ENCODE measurements around the gene NMBR.
"Not testable (repeated sequence)": the region's sequence is repeated elsewhere in the genome, so short reads cannot be mapped to it uniquely, and the experiment has no call there.

Gene NMBR

DNA sequence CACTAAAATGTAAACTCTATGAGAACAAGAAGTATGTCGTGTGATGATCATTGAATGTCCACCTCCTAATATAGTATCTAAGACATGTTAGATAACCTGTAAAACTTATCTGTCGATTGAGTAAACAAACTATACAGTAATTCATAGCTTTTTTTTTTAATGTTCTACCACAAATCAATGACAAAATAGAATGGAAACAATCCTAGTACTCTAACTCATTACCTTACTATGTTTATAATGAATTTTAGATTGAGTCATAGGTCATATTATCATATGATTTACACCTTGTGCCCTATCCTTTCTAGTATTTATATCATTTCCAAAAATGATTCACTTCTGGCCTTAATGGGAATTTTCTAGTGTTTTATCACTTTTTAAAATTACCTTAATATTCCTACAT is 6.3 kb upstream of the NMBR start:
- no peak for DNase-seq

DNA sequence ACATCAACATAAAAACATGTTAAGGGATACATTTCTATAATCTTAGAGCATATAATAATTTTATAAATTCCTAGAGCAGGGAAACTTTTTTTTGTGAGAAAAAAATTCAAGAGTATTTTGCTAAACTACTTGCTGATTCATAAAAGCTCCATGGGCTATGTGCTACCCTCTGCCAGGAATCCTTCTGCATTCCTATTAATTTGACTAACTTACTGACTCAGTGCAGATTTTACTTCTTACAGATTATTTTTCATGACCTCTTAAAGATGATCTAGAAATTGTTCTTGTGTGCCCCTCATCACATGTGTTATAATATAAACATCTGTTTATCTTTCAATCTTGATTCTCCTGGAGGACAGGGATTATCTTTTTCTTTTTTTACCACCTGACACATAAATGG is 5.8 kb upstream of the NMBR start:
- DNase-seq: no peak

DNA sequence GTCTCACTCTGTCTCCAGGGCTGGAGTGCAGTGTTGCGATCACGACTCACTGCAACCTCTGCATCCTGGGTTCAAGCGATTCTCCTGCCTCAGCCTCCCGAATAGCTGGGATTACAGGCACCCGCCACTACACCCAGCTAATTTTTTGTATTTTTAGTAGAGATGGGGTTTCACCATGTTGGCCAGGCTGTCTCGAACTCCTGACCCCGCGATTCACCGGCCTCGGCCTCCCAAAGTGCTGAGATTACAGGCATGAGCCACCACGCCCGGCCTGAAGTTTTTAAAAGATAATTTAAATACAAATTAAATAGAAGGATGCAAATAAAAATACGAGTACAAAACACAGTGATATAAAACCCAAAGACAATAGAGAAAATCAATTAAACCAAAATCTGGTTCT is 5.4 kb downstream of the NMBR start:
- not testable (repeated sequence) for DNase-seq

DNA sequence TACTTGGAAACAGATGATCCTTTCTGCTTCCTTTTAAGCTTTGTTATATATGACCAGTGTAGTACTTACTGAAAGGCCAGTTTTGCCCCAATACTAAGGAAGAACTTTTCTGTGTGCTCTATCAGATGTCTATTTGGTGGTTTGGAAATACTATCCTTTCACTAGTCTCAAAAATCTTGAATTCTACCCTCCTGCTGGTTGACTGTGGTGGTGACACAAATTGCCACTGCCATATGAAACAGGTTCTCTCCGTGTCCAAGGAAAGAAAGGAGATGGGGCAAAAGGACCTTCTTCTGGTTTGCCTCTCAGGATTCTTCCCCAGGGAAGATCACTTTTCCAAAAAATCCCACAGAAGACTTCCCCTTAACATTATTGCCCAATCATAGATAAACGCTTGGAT is 8.0 kb downstream of the NMBR start:
- DNase-seq: no peak

DNA sequence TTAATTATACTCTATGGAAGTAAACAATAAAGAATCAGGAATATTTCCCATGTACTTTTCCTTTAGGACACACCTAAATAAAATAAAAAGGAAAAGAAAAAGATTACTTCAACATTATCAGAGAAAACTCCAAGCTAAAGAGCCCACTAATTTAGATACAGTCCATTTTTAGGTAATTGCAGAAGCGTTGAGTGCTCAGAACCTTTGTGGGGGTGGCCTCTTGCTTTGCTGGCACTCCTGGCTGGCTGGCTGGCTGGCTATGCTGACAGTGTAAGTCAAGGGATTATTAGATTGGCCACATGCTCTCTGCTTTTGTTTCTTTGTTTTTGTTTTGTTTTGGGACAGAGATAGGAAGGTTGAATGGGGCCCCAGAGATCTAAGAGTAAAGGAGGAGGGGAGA is 14.3 kb downstream of the NMBR start, which contains the start of gene GJE1:
GJE1 (plus strand) TSS at position 301 of the 400 bp plus-strand sequence. CDS start 234 bp downstream, outside the sequence.
- DNase-seq: no peak

DNA sequence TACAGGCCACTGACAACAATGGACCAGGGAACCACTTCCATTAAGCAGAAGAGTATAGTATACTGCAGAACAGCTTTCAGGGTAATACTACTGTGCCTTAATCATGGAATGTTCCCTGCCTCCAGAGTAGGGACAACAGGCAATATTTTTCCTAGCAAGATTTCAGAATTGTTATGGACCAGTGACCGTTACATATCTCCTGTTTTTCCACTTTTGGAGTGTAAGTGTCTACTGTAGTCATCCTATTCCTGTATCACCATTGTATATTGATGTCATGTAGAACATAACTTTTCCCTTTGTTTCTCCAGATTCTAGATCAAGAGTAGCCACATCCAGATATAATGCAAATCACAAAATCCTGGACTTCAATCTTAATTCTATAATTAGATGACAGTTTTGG is 16.1 kb downstream of the NMBR start:
- no peak for DNase-seq

DNA sequence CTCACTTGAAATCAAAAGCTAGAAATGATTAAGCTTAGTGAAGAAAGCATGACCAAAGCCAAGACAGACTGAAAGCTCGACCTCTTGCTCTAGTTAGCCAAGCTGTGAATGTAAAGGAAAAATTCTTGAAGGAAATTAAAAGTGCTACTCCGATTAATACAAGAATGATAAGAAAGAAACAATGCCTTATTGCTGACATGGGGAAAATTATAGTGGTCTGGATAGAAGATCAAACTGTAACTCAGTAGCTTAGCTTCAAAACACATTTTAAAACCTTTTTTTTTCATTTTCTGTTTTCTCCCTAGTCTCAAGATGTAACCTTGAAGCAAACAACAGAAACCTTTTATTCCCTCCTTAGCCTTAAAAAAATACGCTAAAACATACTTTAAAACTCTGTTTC is 25.6 kb downstream of the NMBR start:
- no peak for DNase-seq

DNA sequence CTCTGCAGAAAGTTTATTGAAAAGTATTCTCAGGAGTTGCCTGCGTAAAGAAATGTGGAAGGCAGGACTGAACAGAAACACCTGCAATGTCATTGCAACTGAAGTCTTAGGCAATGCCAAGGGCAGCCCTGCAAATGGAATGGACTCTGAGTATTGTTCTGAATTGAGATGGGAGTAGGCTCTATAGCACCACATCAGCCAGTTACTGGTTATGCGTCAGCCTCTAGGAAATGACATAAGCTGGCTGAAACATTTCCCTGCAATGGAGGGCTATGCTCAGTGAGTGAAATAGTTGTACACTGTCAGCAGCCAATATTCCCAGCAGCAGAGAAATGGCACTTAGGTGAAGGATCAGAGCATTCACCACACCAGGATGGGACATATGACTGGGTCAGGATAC is 28.0 kb downstream of the NMBR start:
- DNase-seq: no peak

DNA sequence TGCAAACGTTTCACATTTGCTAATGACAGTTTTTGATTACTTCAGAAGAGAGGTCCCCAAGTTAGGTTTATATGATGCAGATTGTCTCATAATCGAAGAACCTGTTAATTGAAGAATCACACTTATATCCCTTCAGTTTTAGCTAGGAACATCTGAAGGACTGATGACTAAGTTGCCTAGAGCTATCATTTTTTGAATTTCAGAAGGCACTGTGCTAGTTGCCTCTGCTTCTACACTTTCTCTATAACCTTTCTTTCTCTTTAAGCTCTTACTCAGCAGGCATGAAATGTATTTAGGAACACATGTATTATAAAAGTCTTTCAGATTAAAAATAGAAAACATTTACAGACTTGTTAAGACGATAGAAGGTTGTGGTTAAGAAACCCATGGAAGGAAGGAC is 28.6 kb downstream of the NMBR start:
- DNase-seq: no peak

DNA sequence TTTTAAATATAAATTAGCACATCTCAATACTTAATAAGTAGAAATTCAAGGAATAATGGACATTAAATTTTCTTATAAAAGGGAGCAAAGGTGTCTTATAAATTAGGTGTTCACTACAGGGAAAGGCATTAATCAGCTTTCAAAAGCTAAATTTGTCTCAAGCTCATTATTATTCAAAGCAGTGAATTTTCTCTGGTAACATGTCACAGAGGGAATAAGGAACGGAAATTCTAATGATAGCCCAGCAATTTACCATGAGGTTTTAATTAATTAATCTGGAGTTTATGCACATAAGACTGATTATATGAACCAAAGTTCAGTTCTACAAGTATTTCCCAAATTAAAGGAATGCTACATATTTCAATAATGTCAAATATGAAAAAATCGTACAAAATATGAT is 29.6 kb downstream of the NMBR start:
- DNase-seq: no peak

DNA sequence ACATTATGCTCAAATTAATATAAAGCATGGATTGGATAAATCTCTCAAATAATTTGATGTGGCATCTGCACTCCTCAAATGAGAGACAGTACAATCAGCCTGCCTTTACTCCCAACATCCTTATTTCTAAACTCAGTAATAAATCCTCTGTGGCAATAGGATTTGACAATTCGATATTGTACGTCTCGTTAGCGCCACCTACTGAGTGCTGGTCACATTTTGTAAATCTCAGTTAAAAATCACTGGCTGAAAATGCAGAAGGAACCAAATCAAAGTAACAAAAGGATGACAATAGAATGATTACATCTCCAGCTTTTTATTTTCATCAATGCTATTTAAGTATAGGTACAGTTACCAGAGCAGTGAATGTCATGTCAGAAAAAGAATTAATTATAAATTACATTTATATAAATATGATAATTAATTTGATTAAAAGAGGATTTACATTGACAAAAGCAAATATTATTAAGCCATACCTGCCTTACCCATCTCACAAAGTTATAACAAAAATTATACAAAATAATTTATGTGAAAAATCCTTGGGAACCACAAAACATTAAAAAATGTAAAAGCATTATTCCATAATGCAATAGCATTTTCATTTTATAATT is 34.4 kb downstream of the NMBR start:
- peak; percentile 73 for DNase-seq

DNA sequence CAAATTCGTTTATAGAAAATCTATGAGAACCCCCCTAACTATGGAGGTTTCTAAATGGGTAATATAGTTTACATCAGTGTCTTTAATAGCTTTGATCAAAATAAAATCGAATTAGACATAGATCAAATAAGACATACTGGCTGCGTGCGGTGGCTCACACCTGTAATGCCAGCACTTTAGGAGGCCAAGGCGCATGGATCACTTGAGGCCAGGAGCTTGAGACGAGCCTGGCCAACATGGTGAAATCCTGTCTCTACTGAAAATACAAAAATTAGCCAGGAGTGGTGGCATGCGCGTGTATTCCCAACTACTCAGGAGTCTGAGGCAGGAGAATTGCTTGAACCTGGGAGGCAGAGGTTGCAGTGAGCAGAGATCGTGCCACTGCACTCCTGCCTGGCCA is 36.1 kb downstream of the NMBR start:
- DNase-seq: not testable (repeated sequence)

DNA sequence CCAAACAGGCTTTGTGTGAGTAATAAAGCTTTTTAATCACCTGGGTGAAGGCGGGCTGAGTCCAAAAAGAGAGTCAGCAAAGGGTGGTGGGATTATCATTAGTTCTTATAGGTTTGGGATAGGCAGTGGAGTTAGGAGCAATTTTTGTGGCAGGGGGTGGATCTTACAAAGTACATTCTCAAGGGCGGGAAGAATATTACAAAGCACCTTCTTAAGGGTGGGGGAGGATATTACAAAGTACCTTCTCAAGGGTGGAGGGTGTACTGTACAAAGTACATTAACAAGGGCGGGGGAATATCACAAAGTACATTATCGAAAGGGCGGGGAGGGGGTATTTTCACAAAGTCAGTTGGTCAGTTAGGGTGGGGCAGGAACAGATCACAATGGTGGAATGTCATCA is 42.1 kb downstream of the NMBR start:
- not testable (repeated sequence) for DNase-seq

DNA sequence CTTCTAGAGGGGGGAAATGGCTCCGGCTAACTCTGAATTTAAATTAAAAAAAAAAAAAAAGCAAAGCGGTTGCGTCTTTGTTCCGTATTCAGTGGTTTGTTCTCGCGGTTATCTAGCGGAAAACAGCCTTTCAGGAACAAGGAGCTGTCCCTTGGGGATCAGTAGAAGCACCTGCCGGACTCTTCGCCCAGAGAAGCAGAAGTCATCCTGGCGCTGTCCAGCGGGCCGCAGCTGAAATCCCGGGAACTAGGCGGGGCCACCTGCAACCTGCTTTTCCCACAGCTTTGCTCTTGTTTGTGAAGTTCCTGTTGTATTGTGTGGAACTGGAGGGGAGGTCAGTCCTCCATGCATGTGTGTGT is 58.1 kb downstream of the NMBR start:
- no peak for DNase-seq

DNA sequence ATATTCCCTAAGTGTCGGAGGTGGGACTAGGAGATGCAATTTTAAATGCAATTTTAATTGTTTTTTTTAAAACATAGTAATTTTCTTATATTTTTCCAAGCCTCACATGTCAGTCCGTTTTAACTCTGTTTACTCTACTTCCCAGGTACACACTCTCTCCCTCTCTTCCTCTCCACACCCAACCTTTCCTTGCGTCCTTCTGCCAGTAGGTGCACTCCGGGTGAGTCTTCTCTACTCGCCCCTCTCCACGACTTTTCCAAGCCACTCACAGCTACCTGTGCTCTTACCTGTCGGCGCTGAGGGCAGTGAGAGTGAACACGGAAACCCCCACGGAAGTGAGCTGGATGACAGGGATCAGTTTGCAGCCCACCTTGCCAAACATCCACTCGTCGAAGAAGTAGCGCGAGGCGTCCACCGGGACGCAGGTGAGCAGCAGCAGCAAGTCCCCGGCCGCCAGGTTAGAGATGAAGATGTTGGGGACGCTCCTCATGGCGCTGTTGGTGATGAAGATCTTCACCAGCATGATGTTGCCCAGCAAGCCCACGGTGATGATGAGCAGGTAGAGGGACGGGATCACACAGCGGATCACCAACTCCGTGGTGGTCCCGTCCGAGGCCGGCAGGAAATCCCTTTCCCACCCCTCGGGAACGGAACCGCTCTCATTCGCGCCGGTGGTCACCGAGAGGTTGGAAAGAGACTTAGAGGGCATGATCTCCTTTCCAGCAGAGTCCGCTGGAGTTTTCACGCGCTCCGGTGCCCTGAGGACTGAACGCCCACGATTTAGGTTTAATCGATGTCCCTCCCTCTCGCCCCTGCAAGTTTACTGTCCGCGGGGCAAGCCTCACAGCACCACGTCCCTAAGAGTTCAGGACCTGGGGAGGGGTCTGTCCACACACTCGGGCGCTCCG is 58.7 kb downstream of the NMBR start:
- DNase-seq: no peak

DNA sequence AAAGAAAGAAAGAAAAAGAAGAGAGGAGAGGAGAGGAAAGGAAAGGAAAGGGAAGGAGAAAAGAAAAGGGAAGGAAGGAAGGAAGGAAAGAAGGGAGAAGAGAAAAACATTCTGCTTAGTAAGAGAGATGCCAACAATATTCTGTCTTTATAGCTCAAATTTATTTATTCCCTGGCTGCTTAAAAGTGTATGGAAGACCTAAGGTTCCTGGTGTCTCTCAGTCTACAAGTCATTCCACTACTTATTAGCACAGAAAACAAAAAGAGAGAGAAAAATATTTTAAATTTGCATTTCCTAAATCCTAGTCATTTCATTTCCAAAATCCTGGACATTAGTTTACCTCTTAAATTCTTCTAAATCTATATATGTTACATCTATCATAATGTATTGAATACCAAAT is 67.8 kb downstream of the NMBR start:
- no peak for DNase-seq

DNA sequence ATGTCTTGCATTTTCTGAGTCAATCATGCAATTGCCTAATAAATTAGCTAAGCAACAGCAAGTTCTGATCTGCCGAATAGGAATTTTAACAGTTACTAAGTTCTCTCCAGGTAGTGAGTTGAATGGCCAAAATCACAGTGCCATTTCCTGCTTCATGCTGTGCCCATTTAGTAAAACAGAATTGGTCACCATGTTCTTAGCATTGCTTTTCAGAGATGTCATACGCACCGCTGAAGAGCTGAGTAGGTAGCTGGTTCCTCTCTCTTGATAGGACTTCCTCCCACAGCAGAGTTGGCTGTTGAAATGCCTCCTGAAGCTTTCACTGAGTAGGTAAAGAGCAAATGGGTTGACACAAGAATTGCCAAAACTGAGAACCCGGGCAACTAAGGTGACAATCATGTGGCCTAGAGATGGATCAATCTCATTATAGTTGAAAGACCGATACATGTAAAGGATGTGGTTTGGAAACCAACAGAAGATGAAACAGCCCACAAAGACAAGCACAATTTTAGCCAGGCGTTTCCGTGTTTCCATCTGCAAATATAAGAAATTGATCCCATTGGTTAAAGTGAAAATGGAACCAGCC is 71.3 kb downstream of the NMBR start:
- no peak for DNase-seq

DNA sequence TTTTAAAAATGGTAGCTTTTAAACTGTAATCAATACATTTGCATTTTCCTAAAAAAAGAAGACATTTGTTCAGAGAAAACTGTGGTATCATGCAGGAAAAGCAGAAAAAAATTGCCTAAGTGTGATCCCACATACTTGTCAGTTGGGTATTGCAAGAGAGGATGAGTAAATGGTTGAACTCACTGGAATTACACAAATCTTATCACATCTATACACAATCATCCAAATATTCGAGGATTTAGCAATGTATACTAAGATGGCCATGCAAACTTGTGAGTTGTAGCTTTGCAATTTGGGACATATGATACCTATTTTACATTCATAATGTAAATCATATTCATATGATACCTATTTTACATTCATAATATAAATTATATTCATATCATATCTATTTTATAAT is 72.4 kb downstream of the NMBR start:
- no peak for DNase-seq

DNA sequence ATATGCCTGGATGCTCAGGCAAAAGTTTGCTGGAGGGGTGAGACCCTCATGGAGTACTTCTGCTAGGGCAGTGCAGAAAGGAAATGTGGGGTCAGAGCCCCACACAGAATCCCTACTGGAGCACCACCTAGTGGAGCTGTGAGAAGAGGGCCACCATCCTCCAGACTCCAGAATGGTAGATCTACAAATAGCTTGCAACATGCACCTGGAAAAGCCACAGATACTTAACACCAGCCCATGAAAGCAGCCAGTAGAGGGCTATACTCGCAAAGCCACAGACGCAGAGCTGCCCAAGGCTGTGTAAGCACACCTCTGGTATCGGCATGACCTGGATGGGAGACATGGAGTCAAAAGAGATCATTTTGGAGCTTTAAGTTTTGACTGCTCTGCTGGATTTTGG is 74.9 kb downstream of the NMBR start:
- no peak for DNase-seq

DNA sequence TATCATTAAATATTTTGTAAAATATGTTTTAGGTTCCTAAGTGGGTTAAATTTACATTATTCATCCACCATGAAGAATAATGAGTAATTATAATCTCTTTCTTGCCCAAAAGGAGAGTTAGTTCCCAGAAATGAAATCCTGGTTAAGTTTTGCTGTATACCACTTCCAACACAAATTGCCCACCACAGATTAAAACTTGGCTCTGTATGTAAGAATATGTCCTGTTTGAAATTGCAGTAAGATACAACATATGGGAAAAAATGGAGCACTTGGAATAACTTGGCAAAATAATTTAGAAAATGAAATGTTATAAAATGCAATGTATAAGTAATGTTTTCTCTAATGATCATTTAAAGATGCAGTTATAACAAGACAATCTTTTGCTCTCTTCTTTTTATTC is 78.5 kb downstream of the NMBR start:
- DNase-seq: no peak

DNA sequence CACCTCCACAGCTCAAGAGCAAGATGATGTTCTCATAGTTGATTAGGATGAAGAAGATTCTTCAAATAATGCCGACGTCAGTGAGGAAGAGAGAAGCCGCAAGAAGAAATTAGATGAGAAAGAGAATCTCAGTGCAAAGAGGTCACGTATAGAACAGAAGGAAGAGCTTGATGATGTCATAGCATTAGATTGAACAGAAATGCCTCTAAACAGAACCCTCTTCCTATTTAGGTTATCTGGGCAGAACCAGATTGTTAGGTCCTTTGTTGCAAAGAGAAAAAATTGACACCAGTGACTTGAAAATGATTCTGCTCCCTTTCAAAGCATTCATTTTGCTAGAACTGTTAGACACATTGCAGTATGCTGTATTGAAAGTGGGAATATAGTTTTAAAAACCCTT is 84.1 kb downstream of the NMBR start:
- not testable (repeated sequence) for DNase-seq

DNA sequence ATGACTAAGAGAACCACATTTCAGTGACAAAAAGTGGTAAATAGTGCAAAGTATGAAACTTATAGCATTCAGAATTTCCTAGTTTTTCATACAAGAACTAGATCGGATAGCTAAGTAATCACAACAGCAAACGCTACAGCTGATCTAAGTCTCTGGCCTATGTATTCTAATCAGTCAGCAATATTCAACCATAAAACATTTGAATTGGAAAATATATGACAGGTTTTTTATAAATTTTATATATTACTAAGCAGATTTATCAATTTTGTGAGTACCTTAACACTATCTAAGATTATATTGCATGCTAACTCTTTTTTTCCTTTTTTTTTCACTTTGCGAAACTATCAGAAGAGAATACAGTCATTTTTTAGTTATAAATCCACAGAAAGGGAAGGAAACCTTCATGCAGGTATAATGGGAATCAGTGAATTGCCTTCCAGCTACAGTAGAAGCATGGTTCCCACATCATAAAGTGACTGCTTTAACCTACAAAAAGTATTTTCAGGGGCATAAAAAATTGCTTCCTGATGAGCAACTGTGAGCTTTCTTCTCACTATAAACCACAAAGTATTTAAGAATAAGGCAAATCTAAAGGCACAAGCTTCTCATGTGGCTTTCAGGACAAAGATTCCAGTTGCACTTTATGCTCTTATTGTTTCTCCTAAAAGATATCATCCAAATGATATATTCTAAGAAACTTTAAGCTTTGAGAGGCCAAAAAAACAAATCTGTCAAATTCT is 88.2 kb downstream of the NMBR start:
- no peak for DNase-seq

DNA sequence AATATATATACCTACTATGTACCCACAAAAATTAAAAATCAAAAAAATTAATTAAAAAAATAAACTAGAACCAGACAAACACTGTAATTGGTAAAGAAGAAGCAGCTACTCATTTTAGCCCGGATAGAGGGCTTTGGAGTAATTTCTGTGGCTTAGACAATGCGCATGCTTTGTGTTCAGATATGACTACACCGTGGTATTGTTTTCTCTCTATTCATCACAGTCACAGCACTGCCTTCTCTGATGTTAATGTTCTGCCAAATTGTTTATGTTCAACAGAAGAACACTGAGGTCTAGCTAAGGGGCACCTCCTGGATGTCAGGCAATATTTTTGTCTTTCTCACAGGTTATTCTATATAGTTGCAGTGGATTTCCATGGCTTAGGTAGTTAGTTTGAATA is 91.7 kb downstream of the NMBR start:
- DNase-seq: no peak

DNA sequence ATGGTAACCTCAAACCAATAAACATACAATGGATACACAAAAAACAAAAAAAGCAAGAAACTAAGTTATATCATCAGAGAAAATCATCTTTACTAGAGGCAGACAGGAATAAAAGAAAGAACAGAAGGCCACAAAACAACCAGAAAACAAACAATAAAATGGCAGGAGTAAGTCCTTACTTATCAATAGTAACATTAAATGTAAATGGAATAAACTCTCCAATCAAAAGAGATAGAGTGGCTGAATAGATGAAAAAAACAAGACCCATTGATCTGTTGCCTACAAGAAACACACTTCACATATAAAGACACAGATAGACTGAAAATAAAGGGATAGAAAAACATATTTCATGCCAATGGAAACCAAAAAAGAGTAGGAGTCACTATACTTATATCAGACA is 95.5 kb downstream of the NMBR start:
- no peak for DNase-seq
